Mammary epithelial cell (primary cell): ENCODE results near the gene ZNF165.
"Not testable (repeated sequence)": the region's sequence is repeated elsewhere in the genome, so short reads cannot be mapped to it uniquely, and the experiment has no call there.

Experiments used
- EZH2 ChIP-seq: IDR thresholded peaks from 2 replicates; pipeline ENCODE4 v1.6.1; 2012; ENCODE audit warnings: low read length, inconsistent platforms, borderline replicate concordance
- TF ChIP-seq, protein P1 (sequence below), 2 donors: IDR thresholded peaks in 1 of 2; conservative IDR thresholded peaks in 1 of 2; 2 replicates each; pipeline ENCODE4 v1.5.1; 2011 to 2012; ENCODE audit warnings: inconsistent platforms in 2 of 2, low read length in 2 of 2, mild to moderate bottlenecking in 2 of 2, control low read depth in 1 of 2, low read depth in 1 of 2; ENCODE audit not compliant: insufficient read depth in 1 of 2; ENCODE audit errors: extremely low read depth in 1 of 2

- TF ChIP-seq, protein P1, sequence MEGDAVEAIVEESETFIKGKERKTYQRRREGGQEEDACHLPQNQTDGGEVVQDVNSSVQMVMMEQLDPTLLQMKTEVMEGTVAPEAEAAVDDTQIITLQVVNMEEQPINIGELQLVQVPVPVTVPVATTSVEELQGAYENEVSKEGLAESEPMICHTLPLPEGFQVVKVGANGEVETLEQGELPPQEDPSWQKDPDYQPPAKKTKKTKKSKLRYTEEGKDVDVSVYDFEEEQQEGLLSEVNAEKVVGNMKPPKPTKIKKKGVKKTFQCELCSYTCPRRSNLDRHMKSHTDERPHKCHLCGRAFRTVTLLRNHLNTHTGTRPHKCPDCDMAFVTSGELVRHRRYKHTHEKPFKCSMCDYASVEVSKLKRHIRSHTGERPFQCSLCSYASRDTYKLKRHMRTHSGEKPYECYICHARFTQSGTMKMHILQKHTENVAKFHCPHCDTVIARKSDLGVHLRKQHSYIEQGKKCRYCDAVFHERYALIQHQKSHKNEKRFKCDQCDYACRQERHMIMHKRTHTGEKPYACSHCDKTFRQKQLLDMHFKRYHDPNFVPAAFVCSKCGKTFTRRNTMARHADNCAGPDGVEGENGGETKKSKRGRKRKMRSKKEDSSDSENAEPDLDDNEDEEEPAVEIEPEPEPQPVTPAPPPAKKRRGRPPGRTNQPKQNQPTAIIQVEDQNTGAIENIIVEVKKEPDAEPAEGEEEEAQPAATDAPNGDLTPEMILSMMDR (conservative IDR thresholded peaks at IDR 0.05 in 1 of 2, IDR thresholded peaks at IDR 0.05 in 1 of 2; ENCODE audit: extremely low read depth in 1 of 2, insufficient read depth in 1 of 2, low read depth in 1 of 2, low read length in 2 of 2) = not testable (repeated sequence)
- not testable (repeated sequence) for TF ChIP-seq EZH2
These were observed 41.9 kb downstream of the ZNF165 start for GRCh38 chr6:28122283-28122682.
